Hippocampal formation (tissue), 2 donors: ENCODE measurements around the gene ZNF281.
"Not testable (repeated sequence)": the region's sequence is repeated elsewhere in the genome, so short reads cannot be mapped to it uniquely, and the experiment has no call there.

Source experiments
- DNase-seq, 2 donors: peaks; one replicate each; lab custom pipeline; 2025; lab: John Stamatoyannopoulos, UW

The ZNF281 gene

GRCh38 chr1:200429221-200429751 lies 19.4 kb upstream of the ZNF281 start:
- DNase-seq = no peak

GRCh38 chr1:200428482-200429205 lies 18.8 kb upstream of the ZNF281 start:
- DNase-seq = no peak

GRCh38 chr1:200427744-200428143 lies 17.9 kb upstream of the ZNF281 start:
- DNase-seq = no peak

- no peak for DNase-seq
Observed at GRCh38 chr1:200426196-200426595, 16.4 kb upstream of the ZNF281 start.

- DNase-seq = no peak
Observed at GRCh38 chr1:200423235-200423634, 13.4 kb upstream of the ZNF281 start.

GRCh38 chr1:200422211-200422610 lies 12.4 kb upstream of the ZNF281 start:
- DNase-seq = no peak

- DNase-seq = no peak
Observed at GRCh38 chr1:200415789-200416593, 6.2 kb upstream of the ZNF281 start.

GRCh38 chr1:200415227-200415626 lies 5.4 kb upstream of the ZNF281 start:
- DNase-seq = no peak

GRCh38 chr1:200414657-200415056 lies 4.8 kb upstream of the ZNF281 start:
- no peak for DNase-seq

GRCh38 chr1:200413766-200414165 lies 3.9 kb upstream of the ZNF281 start:
- not testable (repeated sequence) for DNase-seq

GRCh38 chr1:200411406-200412257 lies 1.8 kb upstream of the ZNF281 start:
- no peak for DNase-seq

GRCh38 chr1:200410566-200410878 lies 686 bp upstream of the ZNF281 start:
- DNase-seq = no peak

- no peak for DNase-seq
Observed at GRCh38 chr1:200409203-200409760, 554 bp downstream of the ZNF281 start.

GRCh38 chr1:200406161-200406797 lies 3.6 kb downstream of the ZNF281 start:
- no peak for DNase-seq

GRCh38 chr1:200405264-200405663 lies 4.6 kb downstream of the ZNF281 start:
- DNase-seq = no peak

GRCh38 chr1:200401708-200402107 lies 8.1 kb downstream of the ZNF281 start:
- DNase-seq = no peak

GRCh38 chr1:200401263-200401662 lies 8.6 kb downstream of the ZNF281 start:
- DNase-seq = no peak

- peak in 1 of 2 donors; percentile 62 for DNase-seq
Observed at GRCh38 chr1:200400556-200400955, 9.3 kb downstream of the ZNF281 start.

GRCh38 chr1:200399860-200400259 lies 10.0 kb downstream of the ZNF281 start:
- DNase-seq = no peak

- no peak for DNase-seq
Observed at GRCh38 chr1:200398373-200398772, 11.5 kb downstream of the ZNF281 start.

- DNase-seq = no peak
Observed at GRCh38 chr1:200392625-200393185, 17.1 kb downstream of the ZNF281 start.
